HG02885 (cell line): ENCODE measurements around the gene ASF1B.

Experiments used
- ATAC-seq: cut with Tn5 transposase; IDR thresholded peaks from one replicate; pipeline ENCODE4 v1.9.1; 2021; ENCODE audit warnings: mild to moderate bottlenecking; ENCODE audit not compliant: unreplicated experiment, poor library complexity

The ASF1B gene

GRCh38 chr19:14089662-14090508 is 46.5 kb downstream of the ASF1B start:
- peak; percentile 23 for ATAC-seq

DNA sequence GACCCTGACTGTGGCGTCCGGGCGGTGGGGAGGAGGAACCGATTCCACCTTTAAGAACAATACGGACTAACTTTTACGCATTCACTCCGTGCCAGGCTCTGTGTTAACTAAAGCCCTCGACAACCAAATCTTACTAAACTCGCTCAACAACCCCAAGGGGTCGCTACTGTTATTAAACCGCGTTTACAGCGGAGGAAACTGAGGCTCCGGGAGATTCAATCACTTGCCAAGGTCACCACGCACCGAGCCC is 47.1 kb downstream of the ASF1B start:
- no peak for ATAC-seq

DNA sequence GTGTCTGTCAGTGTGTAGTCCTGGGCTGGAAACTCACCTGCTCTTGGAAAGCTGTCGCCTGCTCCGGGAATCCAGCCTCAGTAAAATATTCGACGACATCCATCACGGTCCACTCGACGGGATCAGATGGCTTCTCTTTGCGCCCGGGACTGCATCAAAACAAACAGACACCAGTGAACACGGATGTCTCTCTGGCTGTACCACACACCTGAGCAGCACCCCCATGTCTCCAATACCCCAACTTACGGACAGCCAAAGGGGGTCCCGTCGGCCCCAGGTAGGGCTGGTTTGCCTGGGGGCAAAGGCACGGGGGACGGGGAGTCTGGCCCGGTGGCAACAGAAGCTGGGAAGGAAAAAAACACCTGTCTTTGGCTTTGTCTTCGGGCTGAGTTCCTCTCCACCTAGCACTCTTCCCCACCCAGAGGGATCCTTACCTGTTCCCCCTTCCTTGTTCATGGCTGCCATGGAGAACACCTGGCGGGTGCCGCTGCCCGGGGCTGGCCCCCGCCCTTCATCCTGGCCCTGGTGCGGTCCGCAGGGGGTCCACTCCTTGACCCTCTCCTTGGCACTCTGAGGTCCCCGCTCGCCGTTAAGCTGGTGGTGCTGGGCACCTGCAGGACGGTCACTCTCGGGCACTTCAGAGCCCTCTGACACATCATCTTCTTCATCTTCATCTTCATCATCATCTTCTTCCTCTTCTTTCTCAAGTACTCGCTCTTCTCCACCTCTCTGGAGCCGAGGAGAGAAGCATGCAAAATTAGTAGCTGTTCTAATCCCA is 47.6 kb downstream of the ASF1B start:
- ATAC-seq = no peak

GRCh38 chr19:14086098-14086497 is 50.3 kb downstream of the ASF1B start:
- no peak for ATAC-seq

DNA sequence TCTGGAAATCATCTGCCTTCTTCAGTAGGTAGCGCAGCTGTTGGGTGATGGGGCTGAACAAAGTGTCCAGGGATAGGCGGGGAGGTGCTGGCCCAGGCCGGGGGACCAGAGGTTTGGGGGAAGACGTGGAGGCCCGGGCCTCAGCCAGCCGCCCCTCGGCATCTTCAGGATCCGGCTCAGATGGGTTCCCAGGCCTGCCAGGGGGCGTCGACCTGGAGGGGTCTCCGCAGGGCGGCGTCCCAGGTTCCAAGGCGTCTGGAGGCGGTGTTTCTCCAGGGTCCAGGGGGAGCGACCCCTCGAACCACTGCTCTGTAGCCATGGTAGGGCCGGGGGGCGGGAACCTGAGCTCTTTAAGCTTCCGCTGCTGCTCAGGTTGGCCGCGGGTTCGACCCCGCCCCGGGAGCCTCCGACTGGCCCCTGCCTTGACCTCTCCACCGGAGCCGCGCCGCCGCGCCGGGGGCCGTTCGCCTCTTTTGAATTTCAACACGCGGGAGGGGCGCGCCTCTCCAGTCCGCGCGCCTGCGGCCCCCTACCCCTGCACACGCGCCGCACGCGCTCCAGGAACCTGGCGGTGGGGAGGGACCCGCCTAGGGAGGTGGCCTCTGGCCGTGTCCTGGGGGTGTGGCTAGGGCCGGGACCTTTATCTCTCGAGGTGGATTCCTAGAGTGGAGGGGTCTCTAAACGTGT is 50.9 kb downstream of the ASF1B start, which contains the start of gene C19orf67:
Gene C19orf67 (minus strand): TSS at position 475 of the 687 bp plus-strand sequence. CDS start 156 bp downstream, at position 319.
- ATAC-seq = no peak

DNA sequence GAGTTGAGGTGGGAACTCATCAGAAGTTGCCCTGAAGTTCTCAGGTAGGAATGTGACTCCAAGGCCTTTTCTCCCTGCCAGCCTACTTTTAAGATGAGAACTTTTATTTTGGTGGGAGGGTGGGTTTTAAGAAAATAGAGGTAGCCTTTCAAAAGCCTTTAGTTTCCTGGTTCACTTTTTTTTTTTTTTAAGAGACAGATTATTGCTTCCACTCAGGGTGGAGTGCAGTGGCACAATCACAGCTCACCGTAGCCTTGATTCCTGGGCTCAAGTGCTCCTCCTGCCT is 53.8 kb downstream of the ASF1B start:
- ATAC-seq = no peak

DNA sequence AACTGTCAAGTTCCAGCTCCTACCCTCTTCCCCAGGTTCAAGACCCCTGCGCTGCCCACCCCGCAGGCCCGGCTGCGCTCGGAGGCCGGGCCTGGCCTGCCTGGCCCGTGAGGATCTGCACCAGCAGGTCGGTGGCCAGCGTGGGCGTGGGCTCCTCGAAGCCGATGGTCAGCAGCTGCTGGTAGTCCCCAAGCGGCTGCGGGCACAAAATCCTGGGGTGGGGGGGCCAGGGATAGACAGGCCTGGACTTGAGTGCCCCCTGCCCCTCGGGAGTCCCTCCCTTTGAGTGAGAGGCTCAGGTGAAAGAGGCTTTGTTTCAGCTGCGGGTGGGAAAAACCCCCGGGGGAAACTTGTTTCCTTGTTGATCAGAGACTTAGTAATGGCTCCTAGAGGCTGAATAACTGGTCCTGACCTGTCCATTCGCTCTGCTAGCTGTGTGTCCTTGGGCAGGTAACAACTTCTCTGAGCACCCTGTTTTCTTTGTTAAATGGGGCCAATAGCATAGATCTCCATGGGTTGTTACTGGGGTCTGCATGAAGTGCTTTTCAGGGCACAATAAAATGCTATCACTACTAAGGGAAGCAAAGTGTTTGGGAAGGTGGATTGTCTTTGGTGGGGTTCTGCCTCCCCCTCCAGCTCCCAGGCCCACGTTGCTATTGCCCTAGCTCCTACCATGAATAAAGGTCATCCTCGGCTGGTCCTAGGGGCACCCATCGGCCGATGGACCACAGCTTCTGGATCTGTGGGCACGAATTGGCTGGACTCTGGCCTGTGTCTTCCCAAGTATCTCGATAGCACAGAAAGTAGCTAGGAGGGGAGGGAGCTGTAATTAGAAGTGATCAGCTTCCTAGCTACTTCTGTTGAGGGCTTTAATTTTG is 54.4 kb downstream of the ASF1B start:
- peak; percentile 1 for ATAC-seq

DNA sequence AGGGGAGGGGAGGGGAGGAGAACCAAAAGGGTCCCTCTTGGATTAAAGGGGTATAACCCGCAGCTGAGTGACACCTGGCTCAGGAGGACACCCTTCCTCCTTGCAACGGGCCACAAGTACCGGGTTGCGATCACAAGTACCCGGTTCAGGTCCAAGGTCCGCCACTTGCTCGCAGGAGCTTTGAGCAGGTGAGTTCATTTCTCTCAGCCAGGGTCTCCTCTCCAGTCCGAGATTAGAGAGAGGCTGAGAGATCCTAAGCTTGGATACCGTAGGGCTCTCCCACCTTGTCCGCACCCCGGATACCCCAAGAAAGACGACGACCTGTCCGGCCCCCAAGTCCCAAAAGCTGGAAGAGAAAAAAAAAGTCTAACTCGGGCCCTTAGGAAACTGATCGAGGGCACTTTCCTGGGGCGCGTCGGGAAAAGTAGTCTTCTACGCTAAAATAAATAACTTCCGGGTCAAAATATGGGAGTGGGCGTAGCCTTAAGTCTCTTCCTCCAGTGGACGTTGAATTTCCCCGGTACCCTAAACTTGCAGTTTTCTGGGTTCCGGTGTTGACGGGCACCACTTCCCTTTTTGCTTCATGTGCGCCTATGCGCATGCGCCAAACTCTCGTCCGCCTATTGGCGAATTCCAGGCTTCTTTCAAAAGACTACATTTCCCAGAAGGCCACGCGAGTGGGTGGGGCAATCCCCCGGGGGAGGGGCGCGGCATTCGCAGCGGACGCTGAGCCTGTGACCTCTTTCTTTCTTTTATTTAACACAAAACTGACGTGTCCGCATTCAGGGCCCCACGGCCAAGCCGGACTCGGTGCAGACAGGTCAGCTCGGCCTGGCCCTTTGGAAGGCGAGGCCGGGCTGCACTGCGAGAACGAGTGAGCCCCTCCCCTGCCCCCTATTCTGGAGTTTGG is 55.2 kb downstream of the ASF1B start:
- peak; percentile 89 for ATAC-seq

DNA sequence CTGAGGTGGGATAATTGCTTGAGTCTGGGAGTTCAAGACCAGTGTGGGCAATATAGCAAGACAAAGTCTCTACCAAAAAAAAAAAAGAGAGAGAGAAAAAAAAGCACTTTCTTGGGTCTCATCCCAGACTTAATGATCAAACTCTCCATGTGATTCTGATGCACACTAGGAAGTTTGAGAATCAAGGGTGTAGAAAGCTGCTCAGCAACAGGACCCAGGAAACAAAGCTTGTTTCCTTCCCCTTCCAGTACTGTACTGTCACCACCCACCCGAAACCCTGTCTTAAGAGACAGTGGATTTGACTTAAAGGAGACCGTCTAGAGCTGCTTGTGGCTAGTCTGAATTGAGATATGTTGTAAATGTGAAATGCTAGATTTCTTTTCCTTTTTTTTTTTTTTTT is 58.0 kb downstream of the ASF1B start:
- ATAC-seq = no peak

DNA sequence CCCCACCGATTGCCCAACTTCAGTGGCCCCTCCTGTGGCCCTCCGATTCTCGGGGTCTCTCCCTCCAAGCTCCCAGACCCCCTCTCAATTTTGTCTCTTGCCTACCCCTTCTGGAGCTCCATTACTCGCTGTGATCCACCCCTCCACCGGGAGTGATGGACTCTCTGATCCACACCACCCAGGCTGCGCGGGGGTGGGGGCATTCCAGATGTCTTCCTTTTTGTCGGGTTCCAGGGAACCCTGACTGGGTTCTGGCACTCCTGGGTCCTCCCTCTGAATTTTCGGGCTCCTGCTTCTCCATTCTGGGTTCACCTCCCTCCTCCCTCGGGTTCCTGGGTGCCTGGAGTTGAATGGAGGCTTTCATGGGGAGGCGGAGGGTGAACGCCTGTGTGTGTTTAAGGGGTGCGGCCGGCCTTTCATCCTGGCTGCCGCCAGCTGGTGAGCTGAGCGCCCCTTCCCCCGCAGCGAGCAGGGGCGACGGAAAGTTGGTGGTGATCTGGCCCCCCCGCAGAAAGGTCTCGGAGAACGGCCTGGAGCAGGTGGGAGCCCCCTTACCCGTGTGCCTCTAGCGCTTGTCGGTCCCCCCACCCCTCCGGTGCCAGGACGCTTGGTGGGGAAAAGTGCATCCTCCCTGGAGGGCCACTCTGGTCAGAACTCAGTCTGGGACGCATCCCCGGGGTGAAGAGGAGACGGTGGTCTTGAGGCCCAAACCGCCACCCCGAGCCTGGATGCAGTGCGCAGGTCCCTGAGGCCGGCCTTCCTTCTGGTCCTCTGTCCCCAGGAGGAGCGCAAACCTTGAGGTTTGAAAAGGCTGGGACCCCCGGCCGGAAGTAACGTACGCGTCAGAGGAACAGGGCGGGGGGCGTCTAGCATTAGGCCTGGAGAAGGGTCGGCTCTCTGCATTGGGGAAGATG is 62.2 kb downstream of the ASF1B start:
- ATAC-seq = no peak

DNA sequence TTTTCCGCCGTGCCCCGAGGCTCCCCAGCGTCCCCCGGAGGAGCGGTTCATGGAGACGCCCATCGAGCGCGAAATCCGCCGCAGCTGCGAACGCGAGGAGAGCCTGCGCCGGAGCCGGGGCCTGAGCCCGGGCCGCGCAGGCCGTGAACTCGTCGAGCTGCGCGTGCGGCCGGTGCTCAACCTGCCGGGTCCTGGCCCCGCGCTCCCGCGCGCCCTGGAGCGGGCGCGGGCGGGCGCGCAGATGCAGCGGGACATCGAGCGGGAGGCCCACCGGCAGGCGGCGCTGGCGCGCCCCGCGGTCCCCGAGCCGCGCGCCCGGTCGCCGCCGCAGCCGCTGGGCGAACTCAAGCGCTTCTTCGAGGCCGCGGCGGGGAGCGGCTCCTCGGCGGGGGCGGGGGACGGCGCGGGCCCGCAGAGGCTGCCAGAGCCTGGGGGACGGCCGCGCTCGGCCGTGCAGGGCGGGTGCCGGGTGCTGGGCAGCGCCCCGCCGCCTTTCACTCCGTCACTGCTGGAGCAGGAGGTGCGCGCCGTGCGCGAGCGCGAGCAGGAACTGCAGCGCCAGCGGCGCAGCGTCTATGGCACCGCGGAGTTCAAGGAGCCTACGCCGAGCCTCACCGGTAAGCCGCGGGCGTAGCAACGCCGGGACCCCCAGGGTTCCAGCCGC is 63.0 kb downstream of the ASF1B start:
- peak; percentile 63 for ATAC-seq

GRCh38 chr19:14072535-14073260 is 63.7 kb downstream of the ASF1B start, which contains the start of gene MISP3:
MISP3 (plus strand) TSS chr19:14072786; CDS start chr19:14073310, 524 bp downstream.
- peak; percentile 13 for ATAC-seq

GRCh38 chr19:14070268-14071050 is 65.9 kb downstream of the ASF1B start:
- ATAC-seq = no peak
